DND-41 (cell line): ENCODE measurements around the gene ACER2.

Source experiments
- ATAC-seq: fragments of 200-7000 bp; cut with Tn5 transposase; 3 replicates; pipeline ENCODE4 v1.9.1; 2021; ENCODE audit warnings: low read depth; ENCODE audit not compliant: insufficient read depth
- DNase-seq: peaks from one replicate; pipeline ENCODE4 v3.0.0-alpha.2; 2020
- H2AFZ ChIP-seq: 2 replicates; pipeline ENCODE4 v1.6.0; 2012; ENCODE audit warnings: low read depth, low read length
- H3K27ac ChIP-seq: 2 replicates; pipeline ENCODE4 v1.5.1; 2012; ENCODE audit warnings: low read length, inconsistent platforms
- H3K27me3 ChIP-seq: fragments of 200-600 bp; sonication (generic); 2 replicates; pipeline ENCODE4 v1.6.0; 2012; ENCODE audit warnings: low read length, mild to moderate bottlenecking, inconsistent platforms; ENCODE audit not compliant: insufficient read depth, poor library complexity
- H3K36me3 ChIP-seq: 2 replicates; pipeline ENCODE4 v1.5.1; 2012; ENCODE audit warnings: low read length, inconsistent platforms; ENCODE audit not compliant: insufficient read depth
- H3K4me1 ChIP-seq: 2 replicates; pipeline ENCODE4 v1.5.1; 2012; ENCODE audit warnings: mild to moderate bottlenecking, low read length; ENCODE audit not compliant: insufficient read depth
- H3K4me2 ChIP-seq: 2 replicates; pipeline ENCODE4 v1.6.0; 2012; ENCODE audit warnings: mild to moderate bottlenecking, moderate library complexity, low read length, inconsistent platforms; ENCODE audit not compliant: insufficient read depth
- H3K4me3 ChIP-seq, 2 experiments: fragments of 200-600 bp in 1 of 2; shearing (Covaris generic) in 1 of 2; 2 replicates each; pipeline ENCODE4 v1.5.1; 2012 to 2016; ENCODE audit warnings: inconsistent platforms in 2 of 2, low read length in 2 of 2, mild to moderate bottlenecking in 2 of 2, low read depth in 1 of 2, moderate library complexity in 1 of 2
- H3K79me2 ChIP-seq: 2 replicates; pipeline ENCODE4 v1.6.0; 2012; ENCODE audit warnings: low read length, inconsistent platforms; ENCODE audit not compliant: insufficient read depth
- H3K9ac ChIP-seq: 2 replicates; pipeline ENCODE4 v1.6.0; 2012; ENCODE audit warnings: low read depth, mild to moderate bottlenecking, inconsistent platforms, low read length, moderate library complexity
- H3K9me3 ChIP-seq: 2 replicates; pipeline ENCODE4 v1.5.1; 2012; ENCODE audit warnings: low read length, moderate library complexity, mild to moderate bottlenecking, inconsistent platforms; ENCODE audit not compliant: insufficient read depth, severe bottlenecking
- H4K20me1 ChIP-seq: 2 replicates; pipeline ENCODE4 v1.6.0; 2012; ENCODE audit warnings: low read length; ENCODE audit not compliant: insufficient read depth
- CTCF ChIP-seq: IDR thresholded peaks from 2 replicates; pipeline ENCODE4 v1.5.1; 2012; ENCODE audit warnings: borderline replicate concordance, low read length, moderate library complexity, mild to moderate bottlenecking; ENCODE audit not compliant: poor library complexity, severe bottlenecking; ENCODE audit errors: extremely low read depth
- EZH2 ChIP-seq: IDR thresholded peaks from 3 replicates; pipeline ENCODE4 v1.6.1; 2012; ENCODE audit warnings: borderline replicate concordance, low read depth, mild to moderate bottlenecking, moderate library complexity, low read length, inconsistent platforms; ENCODE audit not compliant: severe bottlenecking

ACER2 gene

GRCh38 chr9:19473605-19474004 is 64.8 kb downstream of the ACER2 start:
- Histone ChIP-seq H3K27me3 (peaks cover 3% of the 10 kb centered on the region), H3K4me3 (no peak overlapping the region), H3K4me1 (peaks cover 7% of the 10 kb centered on the region), H3K27ac (no peak overlapping the region), H3K36me3 (no peaks in the 10 kb centered on the region), H3K79me2 (no peaks in the 10 kb centered on the region), H3K4me2 (no peak overlapping the region), H3K9ac (no peak overlapping the region), H4K20me1 (no peaks in the 10 kb centered on the region), H2AFZ (no peak overlapping the region), H3K9me3 (no peaks in the 10 kb centered on the region)
- no peak for ATAC-seq
- no peak for DNase-seq
- TF ChIP-seq EZH2 = no peak
- TF ChIP-seq CTCF = no peak

- Histone ChIP-seq H3K27me3 (peaks cover 3% of the 10 kb centered on the region), H3K27ac (no peak overlapping the region), H2AFZ (no peak overlapping the region), H3K9me3 (no peaks in the 10 kb centered on the region), H3K9ac (no peak overlapping the region), H3K36me3 (no peaks in the 10 kb centered on the region), H3K4me2 (no peak overlapping the region), H3K4me1 (no peaks in the 10 kb centered on the region), H4K20me1 (no peaks in the 10 kb centered on the region), H3K79me2 (no peaks in the 10 kb centered on the region), H3K4me3 (no peak overlapping the region)
- no peak for ATAC-seq
- TF ChIP-seq CTCF (no peak), EZH2 (no peak)
- no peak for DNase-seq
These were observed 71.1 kb downstream of the ACER2 start for GRCh38 chr9:19479874-19480273.

- no peaks in the 10 kb centered on the region for H4K20me1 ChIP-seq
- H2AFZ ChIP-seq = no peak overlapping the region
- no peak overlapping the region for H3K9ac ChIP-seq
- no peaks in the 10 kb centered on the region for H3K79me2 ChIP-seq
- no peaks in the 10 kb centered on the region for H3K4me1 ChIP-seq
- H3K27me3 ChIP-seq = peaks cover 3% of the 10 kb centered on the region
- no peak overlapping the region for H3K27ac ChIP-seq
- H3K4me3 ChIP-seq = no peak overlapping the region
- H3K4me2 ChIP-seq = no peak overlapping the region
- TF ChIP-seq CTCF = no peak
- TF ChIP-seq EZH2 = no peak
- H3K36me3 ChIP-seq = no peaks in the 10 kb centered on the region
- ATAC-seq (no peak), DNase-seq (no peak)
- no peaks in the 10 kb centered on the region for H3K9me3 ChIP-seq
These were observed 71.5 kb downstream of the ACER2 start for GRCh38 chr9:19480345-19480744.
